GM19035 (cell line): Measurements from ENCODE around the gene SLC27A3.
"Not testable (repeated sequence)": the region's sequence is repeated elsewhere in the genome, so short reads cannot be mapped to it uniquely, and the experiment has no call there.

ENCODE experiments used
- ATAC-seq: cut with Tn5 transposase; IDR thresholded peaks from one replicate; pipeline ENCODE4 v1.9.1; 2021; ENCODE audit not compliant: unreplicated experiment

SLC27A3 gene

DNA sequence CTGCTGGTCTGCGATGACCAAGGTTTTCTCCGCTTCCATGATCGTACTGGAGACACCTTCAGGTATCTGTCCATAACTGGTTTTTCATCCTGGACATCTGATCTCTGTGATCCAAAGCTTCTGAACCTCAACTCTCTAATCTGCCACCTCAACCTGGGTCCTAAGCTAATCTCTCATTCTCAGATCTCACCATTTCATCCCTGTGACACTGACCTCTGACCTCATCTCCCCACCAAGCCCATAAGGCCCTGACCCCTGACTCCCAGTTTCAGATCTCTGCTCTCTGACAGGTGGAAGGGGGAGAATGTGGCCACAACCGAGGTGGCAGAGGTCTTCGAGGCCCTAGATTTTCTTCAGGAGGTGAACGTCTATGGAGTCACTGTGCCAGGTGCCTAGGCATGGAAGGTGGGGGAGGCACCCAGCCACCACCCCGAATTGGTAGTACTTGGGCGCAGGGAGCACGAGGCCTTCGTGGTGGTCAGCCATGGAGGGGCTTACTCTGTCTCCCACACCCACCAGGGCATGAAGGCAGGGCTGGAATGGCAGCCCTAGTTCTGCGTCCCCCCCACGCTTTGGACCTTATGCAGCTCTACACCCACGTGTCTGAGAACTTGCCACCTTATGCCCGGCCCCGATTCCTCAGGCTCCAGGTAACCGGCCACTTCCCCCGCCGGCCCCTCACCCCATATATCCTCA lies 3.8 kb downstream of the SLC27A3 start:
- ATAC-seq, result no peak

DNA sequence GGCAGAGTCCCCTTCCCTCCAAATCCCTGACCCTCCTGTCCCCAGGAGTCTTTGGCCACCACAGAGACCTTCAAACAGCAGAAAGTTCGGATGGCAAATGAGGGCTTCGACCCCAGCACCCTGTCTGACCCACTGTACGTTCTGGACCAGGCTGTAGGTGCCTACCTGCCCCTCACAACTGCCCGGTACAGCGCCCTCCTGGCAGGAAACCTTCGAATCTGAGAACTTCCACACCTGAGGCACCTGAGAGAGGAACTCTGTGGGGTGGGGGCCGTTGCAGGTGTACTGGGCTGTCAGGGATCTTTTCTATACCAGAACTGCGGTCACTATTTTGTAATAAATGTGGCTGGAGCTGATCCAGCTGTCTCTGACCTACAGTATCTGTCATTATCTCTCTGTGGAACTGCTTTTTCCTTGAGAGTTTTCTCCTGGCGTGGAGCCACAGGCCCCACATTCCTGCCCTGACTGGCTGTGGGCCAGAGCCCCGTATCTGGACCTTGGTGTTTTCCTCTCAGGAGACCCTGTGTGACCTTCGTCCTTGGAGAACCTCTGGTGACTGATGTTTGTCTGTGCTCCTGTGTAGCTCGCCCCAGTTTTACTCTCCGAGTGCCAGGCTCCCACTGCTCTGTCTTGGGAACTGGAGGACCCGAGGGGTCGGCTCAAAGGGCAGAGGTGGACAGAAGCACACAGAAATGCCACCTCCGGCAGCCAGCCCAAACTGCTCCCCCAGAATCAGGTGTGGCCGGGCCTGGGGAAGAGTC lies 4.8 kb downstream of the SLC27A3 start:
- no peak for ATAC-seq

DNA sequence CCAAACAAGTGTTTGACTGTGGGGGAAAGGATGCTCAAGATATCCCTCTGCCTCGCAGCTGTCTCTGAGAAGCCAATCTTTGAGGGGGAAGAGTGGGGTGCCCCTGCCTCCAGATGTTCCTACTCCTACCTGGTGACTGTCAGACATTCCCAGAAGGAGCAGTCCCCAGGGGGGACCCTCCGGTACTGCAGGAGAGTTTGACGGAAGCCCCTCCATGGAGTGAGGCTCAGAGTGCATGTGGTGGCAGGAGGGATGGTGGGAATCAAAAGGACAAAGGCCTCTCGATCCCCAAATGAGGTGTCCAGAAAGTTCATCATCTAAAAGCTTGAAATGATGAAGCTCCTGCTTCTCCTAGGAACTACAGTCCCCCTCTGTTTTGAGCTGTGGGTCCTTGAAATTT lies 5.3 kb downstream of the SLC27A3 start:
- no peak for ATAC-seq

- ATAC-seq, result not testable (repeated sequence)
Measured at GRCh38 chr1:153782648-153783047, 7.4 kb downstream of the SLC27A3 start.

GRCh38 chr1:153783233-153784190 lies 8.3 kb downstream of the SLC27A3 start:
- ATAC-seq, result peak; percentile 86

DNA sequence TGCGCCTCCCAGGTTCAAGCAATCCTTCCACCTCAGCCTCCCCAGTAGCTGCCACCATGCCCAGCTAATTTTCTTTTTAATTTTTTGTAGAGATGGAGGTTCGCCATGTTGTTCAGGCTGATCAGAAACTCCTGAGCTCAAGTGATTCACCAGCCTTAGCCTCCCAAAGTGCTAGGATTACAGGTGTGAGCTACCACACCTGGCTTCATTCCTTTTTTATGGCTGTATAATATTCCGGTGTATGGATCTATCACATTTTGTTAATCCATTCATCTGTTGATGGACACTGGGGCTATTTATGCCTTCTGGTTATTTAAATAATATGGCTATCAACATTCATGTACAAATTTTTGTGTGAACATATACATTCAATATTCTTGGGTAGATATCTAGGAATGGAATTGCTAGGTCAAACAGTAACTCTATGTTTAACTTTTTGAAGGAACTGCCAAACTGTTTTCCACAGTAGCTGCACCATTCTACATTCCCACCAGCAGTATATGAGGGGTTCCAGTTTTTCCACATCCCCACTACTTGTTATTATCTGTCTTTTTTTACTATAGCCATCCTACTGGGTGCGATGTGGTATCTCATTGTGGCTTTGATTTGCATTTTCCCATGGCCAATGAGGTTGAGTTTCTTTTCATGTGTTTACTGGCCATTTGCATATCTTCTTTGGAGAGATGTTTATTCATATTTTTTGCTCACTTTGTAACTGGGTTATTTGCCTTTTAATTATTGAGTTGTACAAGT lies 11.0 kb downstream of the SLC27A3 start:
- no peak for ATAC-seq

DNA sequence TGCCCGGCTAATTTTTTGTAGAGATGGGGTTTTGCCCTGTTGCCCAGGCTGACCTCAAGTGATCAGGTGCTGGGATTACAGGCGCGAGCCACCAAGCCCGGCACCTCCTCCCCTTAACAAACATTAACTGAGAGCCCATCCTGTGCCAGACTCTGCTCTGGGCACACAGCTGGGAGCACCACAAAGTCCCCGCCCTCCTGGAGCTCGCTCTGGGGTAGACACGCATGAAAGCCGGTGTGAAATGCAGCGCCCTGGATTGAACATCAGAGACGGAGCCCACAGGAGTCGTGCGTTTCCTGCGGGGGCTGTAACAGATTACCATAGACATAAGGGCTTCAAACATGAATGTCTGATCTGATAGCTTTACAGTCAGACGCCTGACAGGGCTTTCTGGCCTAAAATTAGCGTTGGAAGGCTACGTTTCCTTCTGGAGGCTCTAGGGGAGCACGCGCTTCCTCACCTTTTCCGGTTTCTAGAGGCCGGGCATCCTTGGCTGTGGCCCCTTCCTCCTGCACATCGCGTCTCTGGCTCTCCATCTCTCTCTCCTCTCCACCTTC lies 14.3 kb downstream of the SLC27A3 start:
- ATAC-seq, result no peak

GRCh38 chr1:153790313-153790965 lies 15.2 kb downstream of the SLC27A3 start:
- peak; percentile 2 for ATAC-seq

GRCh38 chr1:153790966-153791647 lies 15.9 kb downstream of the SLC27A3 start:
- peak; percentile 88 for ATAC-seq

GRCh38 chr1:153791648-153792253 lies 16.5 kb downstream of the SLC27A3 start:
- ATAC-seq, result peak; percentile 22

DNA sequence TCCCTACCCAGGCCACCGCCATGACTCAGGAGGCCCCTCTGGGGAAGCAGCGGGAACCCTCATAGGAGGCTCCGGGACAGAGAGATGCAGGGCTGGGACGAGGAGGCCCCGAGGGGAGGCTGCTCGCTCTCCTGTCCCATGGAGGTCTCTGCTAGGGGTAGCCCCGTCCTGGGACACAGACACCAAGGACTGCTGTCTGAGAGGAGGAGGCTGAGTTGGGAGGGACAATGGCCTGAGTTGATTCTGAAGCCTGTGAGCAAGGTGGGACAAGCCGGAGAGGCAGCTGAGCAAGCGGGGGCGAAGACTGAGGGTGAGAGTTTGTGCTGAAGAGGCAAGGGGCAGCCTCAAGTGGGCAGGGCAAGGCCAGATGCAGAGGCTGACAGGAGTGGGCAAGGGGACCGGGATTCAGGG lies 17.4 kb downstream of the SLC27A3 start:
- ATAC-seq, result no peak

DNA sequence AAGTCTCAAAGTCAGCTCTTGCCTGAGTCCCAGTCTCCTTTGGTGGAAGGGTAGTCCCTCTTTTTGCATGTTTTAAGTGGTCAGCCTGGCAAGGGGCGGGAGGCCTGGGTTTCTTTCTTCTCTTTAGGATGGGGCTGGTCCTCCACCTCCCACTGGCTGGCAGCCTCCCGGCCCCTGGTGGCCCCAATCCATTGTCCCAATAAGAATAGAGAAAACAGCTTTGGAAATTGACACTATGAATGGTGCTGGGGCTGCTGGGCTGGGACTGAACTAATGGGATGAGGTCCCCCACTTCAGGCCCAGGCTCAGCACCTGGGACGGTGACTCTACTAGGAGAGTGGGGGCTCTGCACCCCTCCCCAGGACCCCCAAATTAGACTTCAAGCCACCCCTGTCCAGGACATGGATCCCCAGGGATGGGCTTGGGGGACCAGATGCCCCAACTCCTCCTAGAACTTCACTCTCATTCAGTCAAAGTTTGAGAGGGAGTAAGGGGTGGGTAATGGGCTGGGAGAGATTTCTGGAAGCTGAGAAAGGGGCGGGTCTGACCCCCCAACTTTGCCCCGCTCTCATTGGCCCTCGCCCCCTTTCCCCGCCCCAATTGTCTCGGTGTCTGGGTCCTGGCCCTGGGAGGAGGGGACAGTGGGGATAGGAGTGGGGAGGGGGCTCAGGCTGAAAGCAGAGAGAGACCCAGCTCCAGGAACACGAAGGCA lies 18.2 kb downstream of the SLC27A3 start:
- no peak for ATAC-seq

- no peak for ATAC-seq
Measured at GRCh38 chr1:153793973-153794615, 18.9 kb downstream of the SLC27A3 start.

GRCh38 chr1:153794624-153795329 lies 19.6 kb downstream of the SLC27A3 start:
- no peak for ATAC-seq

- no peak for ATAC-seq
Measured at GRCh38 chr1:153795330-153795837, 20.2 kb downstream of the SLC27A3 start.

GRCh38 chr1:153795934-153796785 lies 21.0 kb downstream of the SLC27A3 start:
- ATAC-seq, result no peak
